Right cardiac atrium (tissue), 5 donors: ENCODE data around the gene MAST3. TPM values are rescaled to one million over a fixed set of nuclear protein-coding genes. Genes with fewer than 3 reads are reported as not detected.
"Not testable (repeated sequence)": the region's sequence is repeated elsewhere in the genome, so short reads cannot be mapped to it uniquely, and the experiment has no call there.

ENCODE experiments used
- ATAC-seq, 2 donors: fragments of 200-7000 bp; cut with Tn5 transposase; one replicate each; pipeline versions ENCODE4 v1.8.0 to v1.9.1; 2020; ENCODE audit warnings: moderate library complexity in 2 of 2, mild to moderate bottlenecking in 1 of 2
- DNase-seq, 3 donors: peaks; one replicate each; pipeline ENCODE4 v3.0.0-alpha.2; 2020
- H3K27ac ChIP-seq: one replicate; pipeline ENCODE4 v1.5.1; 2013; ENCODE audit warnings: mild to moderate bottlenecking, low read length, control low read depth, moderate library complexity
- H3K27me3 ChIP-seq: one replicate; pipeline ENCODE4 v1.6.1; 2013; ENCODE audit not compliant: control insufficient read depth, insufficient read depth
- H3K4me1 ChIP-seq: one replicate; pipeline ENCODE4 v1.6.1; 2013; ENCODE audit warnings: low read length; ENCODE audit not compliant: control insufficient read depth, insufficient read depth
- H3K4me3 ChIP-seq: one replicate; pipeline ENCODE4 v1.5.1; 2013; ENCODE audit warnings: low read length, control low read depth
- H3K9me3 ChIP-seq: one replicate; pipeline ENCODE4 v1.6.1; 2013; ENCODE audit warnings: low read length; ENCODE audit not compliant: control insufficient read depth
- WGBS: extraction: QIAGEN DNeasy Blood & Tissue Kit; methylation state at CpG from one replicate; pipeline ENCODE4 v1.1.7; 2013; 5-methylcytosine and 5-hydroxymethylcytosine counted together
- intact Hi-C, 4 donors: fragments of 100-400 bp; cut with DNase I; formaldehyde crosslinking; loops; one replicate each; pipeline versions ENCODE4 v1.11.0 to v1.14.0; 2022 to 2023
- polyA plus RNA-seq: library from polyadenylated mRNA; stranded (reverse); fragments of 200-250 nt; gene quantifications from one replicate; pipeline ENCODE4 v1.2.3, GENCODE V29; 2013
- total RNA-seq, 4 donors: library from RNA; stranded (reverse); fragmentation: NEBNext Ultra II Directional; extraction: Animal tissue kit (Norgen Biotek cat#: 25700); gene quantifications; one replicate each; pipeline ENCODE4 v1.2.1, GENCODE V29; 2021
- donor health status: healthy with polysubstance abuse.
- donor health status: DM: no; HTN: yes; CAD: no.
- donor health status: DM: no; HTN: no; CAD: no.
- donor health status: DM: no; HTN: yes; CAD: no; lungs with severe emphysema.
- donor health status: DM: yes; HTN: yes; CAD: no.

The MAST3 gene
- total and polyA plus RNA-seq, 5 donors: 2.6 to 6.9 (median 6.5) TPM

DNA sequence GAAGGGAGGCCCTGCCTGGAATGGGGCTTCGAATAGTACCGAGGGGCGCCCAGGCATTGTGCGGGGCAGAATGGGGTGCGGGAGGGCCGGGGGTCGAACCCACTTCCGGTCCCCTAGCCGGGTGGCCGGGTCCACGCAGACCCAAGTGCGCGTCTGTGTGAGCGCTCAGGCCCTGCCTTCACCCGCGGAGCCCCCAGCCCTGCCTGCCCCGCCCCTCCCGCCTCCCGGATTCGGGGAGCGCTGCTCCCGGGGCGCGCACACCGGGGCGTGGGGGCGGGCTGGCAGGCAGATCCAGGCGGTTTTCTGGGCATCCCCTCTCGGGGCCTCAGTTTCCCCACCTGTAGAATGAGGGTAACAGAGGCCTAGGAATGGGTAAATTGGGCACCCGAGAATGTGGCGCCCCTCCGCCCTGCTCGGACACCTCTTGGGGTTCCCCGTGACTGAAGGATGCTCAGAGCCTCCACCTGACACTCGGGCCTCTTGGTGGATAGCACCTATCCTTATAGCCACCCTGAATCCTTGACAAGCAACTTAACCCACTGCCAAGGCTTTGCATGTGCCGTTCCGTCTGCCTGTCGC lies 56.1 kb downstream of the MAST3 start:
- intact Hi-C loops: loop anchor here in 2 of 4 donors (5.0 kb wide), 1 partner anchor 36 kb away; no protein-coding TSS in a partner anchor
- 3% methylated on average over 38 of the region's 38 CpGs for WGBS
- Histone ChIP-seq H3K27ac (peak overlapping the region; percentile 79), H3K4me3 (peak overlapping the region; percentile 84), H3K9me3 (no peaks in the 10 kb centered on the region), H3K4me1 (peaks cover 11% of the 10 kb centered on the region), H3K27me3 (no peaks in the 10 kb centered on the region)
- ATAC-seq (peak in 1 of 2 donors; percentile 2), DNase-seq (peak; percentile 49 to 80 (median 72))

DNA sequence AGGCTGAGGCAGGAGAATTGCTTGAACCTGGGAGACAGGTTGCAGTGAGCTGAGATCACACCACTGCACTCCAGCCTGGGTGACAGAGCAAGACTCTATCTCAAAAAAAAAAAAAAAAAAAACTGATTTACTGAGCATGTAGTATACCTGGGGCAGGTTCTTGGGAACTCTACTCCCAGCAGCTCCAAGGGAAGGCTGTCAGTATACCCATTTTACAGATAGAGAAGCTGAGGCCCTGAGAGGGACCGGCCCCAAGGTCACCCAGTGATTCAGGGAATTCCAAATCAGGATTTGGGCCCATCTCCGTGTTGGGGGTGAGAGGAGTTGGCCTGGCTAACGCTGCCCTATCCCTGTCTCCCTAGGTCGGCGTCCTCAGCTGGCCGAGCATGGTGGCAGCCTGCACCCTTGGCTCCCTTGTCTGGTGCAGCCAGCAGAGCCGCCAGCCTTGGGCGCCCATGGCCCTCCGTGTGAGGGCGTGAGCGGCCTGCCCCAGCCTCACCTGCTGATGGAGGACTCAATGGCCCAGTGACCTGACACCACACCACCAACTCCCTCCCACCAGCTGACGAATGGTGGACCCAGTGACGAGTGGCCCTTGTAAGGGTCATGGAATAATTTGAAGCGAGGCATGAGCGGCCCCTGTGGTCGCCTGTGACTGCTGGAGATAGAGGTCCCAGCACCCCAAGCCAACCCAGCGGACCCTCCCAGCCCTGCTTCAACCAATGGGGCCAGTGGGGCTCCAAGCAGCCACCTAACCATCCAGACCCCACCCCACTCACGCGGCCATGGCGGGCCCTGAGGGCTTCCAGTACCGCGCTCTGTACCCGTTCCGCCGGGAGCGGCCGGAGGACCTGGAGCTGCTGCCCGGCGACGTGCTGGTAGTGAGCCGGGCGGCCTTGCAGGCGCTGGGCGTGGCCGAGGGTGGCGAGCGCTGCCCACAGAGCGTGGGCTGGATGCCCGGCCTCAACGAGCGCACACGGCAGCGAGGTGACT lies 57.8 kb downstream of the MAST3 start:
- ATAC-seq: no peak
- DNase-seq: peak in 1 of 3 donors; percentile 58
- intact Hi-C loops: no loop called here
- WGBS: 95% methylated on average over 43 of the region's 43 CpGs
- Histone ChIP-seq H3K4me3 (no peak overlapping the region), H3K27me3 (no peaks in the 10 kb centered on the region), H3K27ac (no peak overlapping the region), H3K9me3 (no peaks in the 10 kb centered on the region), H3K4me1 (peaks cover 12% of the 10 kb centered on the region)

DNA sequence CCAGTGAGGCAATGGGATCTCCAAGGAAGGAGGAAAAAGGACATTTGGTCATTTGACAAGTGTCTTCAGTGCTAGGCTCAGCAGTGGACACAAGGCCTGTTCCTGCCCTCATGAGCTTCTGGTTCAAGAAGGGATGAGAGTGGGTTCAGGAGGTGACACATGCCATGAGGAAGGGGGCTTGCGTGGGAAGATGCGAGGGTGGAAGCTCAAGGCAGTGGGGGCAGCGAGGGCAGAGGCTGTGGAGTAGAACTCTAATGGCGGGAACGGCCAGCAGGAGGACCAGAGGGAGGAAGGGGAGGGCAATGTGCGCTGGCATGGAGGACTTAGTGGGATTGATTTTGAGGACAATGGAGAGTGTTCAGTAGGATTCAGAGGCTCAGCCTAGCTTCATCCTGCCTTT lies 58.7 kb downstream of the MAST3 start:
- no peak for DNase-seq
- no peak for ATAC-seq
- Histone ChIP-seq H3K4me1 (peaks cover 13% of the 10 kb centered on the region), H3K27me3 (no peaks in the 10 kb centered on the region), H3K4me3 (no peak overlapping the region), H3K27ac (no peak overlapping the region), H3K9me3 (no peaks in the 10 kb centered on the region)
- WGBS: 95% methylated on average over 5 of the region's 6 CpGs
- intact Hi-C loops: no loop called here

DNA sequence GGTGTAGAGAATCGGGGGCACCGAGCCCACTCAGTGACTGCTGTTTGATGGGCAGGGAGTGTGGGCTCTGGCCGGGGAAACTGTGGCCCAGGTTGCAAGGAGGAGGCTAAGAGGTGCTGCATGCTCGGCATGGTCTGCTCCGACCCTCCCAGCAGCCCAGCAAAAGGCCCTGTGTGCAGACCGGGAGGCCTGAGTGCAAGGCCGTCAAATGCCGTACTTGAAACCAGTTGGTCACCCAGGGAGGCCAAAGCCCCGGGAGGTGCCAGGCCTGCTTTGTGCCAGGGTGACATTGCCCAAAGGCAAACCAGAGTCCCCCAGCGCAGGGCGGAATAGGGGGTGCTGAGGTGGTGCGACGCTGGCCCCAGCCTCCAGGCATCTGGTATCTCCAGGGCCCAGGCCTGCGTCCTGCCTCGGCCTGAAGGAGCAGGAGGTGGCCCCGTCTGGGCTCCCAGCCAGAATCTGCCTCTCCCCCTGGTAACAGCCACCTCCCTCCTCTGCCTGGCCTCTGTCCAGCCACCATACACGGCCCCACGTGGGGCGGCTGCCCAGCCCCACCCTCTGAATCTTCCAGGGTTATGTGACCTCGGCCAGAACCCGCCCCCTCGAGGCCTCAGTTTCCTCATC lies 59.4 kb downstream of the MAST3 start:
- DNase-seq (peak; percentile 94 to 96 (median 96)), ATAC-seq (peak; percentile 38 to 45)
- no peaks in the 10 kb centered on the region for H3K9me3 ChIP-seq
- H3K27me3 ChIP-seq: no peaks in the 10 kb centered on the region
- intact Hi-C loops: no loop called here
- no peak overlapping the region for H3K4me3 ChIP-seq
- peaks cover 13% of the 10 kb centered on the region for H3K4me1 ChIP-seq
- 31% methylated on average over 22 of the region's 22 CpGs for WGBS
- peak overlapping the region; percentile 63 for H3K27ac ChIP-seq

DNA sequence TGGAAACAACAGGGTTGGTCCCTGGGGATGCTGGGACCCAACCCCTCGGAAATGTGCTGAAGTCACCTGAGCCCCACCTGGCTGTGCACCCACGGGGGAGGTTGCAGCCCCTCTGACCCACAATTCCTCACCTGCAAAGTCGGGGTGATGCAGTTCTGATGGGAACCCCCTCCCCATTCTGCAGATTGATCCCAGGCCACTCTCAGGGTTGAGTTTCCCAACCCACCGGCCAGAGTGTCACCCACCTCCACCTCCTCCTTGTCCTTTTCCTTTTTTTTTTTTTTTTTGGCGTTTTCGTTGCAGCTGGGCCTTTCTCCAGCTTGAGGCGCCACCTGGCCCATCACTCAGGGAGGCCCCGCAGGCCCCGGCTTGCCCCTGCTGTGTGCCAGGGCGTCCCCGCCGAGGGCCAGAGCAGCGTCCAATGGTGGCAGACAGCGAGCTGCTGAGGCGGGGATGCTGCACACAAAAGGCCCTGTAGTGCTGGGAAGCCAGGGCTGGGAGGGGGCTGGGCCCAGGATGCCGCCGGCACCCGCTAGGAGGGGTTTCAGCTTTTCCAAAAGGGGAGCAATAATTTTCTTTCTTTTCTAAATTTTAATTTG lies 60.0 kb downstream of the MAST3 start:
- 44% methylated on average over 18 of the region's 18 CpGs for whole genome bisulfite sequencing
- DNase-seq (peak in 1 of 3 donors; percentile 63), ATAC-seq (no peak)
- H3K9me3 ChIP-seq: no peaks in the 10 kb centered on the region
- intact Hi-C loops: no loop called here
- no peak overlapping the region for H3K4me3 ChIP-seq
- H3K27me3 ChIP-seq: no peaks in the 10 kb centered on the region
- peaks cover 13% of the 10 kb centered on the region for H3K4me1 ChIP-seq
- peak overlapping the region; percentile 63 for H3K27ac ChIP-seq

DNA sequence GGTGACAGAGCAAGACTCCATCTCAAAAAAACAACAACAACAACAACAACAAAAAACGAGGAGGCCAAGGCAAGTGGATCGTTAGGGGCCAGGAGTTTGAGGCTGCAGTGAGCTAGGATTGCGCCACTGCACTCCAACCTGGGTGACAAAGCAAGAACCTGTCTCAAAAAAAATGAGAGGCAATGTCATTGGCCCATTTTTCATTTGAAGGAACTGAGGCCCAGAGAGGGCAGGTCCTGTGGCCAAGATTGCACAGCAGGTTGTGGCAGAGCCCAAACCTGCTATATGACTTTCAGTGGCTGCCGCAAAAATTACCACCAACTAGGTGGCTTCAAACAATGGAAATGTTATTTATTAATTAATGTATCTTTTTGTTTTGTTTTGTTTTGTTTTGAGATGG lies 60.9 kb downstream of the MAST3 start:
- intact Hi-C loops: no loop called here
- no peak overlapping the region for H3K27ac ChIP-seq

DNA sequence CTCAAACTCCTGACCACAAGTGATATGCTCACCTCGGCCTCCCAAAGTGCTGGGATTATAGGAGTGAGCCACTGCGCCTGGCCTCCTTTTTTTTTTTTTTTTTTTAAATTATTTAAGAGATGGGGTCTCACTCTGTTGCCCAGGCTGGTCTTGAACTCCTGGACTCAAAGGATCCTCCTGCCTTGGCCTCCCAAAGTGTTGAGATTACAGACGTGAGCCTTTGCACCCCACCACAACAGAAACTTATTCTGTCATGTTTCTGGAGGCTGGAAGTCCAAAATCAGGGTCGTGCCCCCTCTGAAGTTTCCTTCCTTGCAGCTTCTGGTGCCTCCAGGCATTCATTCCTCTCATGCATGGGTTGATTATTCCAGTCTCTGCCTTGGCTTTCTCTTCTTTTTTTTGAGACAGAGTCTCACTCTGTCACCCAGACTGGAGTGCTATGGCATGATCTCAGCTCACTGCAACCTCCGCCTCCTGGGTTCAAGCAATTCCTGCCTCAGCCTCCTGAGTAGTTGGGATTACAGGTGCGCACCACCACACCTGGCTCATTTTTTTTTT lies 61.6 kb downstream of the MAST3 start:
- ATAC-seq, H3K4me3 ChIP-seq, intact Hi-C loops, H3K27ac ChIP-seq, H3K9me3 ChIP-seq, H3K27me3 ChIP-seq, DNase-seq: not testable (repeated sequence)
- 84% methylated on average over 6 of the region's 6 CpGs for WGBS
- peaks cover 11% of the 10 kb centered on the region for H3K4me1 ChIP-seq

More for the DNA sequence above, 60.9 kb downstream of the MAST3 start:
- H3K9me3 ChIP-seq: no peaks in the 10 kb centered on the region
- ATAC-seq (no peak), DNase-seq (peak in 1 of 3 donors; percentile 20)
- peaks cover 13% of the 10 kb centered on the region for H3K4me1 ChIP-seq
- no peaks in the 10 kb centered on the region for H3K27me3 ChIP-seq
- H3K4me3 ChIP-seq: no peak overlapping the region
- WGBS: 87% methylated on average over 4 of the region's 4 CpGs

DNA sequence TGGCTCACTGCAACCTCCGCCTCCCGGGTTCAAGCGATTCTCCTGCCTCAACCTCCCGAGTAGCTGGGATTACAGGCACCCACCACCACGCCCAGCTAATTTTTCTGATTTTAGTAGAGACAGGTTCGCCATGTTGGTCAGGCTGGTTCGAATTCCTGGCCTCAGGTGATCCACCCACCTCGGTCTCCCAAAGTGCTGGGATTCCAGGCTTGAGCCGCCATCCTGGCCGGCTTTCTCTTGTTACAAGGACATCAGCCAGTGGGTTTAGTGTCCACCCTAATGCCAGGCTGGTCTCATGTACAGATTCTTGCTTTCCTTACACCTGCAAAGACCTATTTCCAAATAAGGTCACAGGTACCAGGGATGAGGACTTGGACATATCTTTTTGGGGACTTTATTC lies 62.2 kb downstream of the MAST3 start:
- 96% methylated on average over 10 of the region's 10 CpGs for WGBS
- Histone ChIP-seq H3K27me3 (no peaks in the 10 kb centered on the region), H3K9me3 (no peaks in the 10 kb centered on the region), H3K4me1 (peaks cover 7% of the 10 kb centered on the region), H3K4me3 (no peak overlapping the region), H3K27ac (no peak overlapping the region)
- DNase-seq: no peak
- intact Hi-C loops: loop anchor here in 2 of 4 donors (5.0 to 10.0 kb wide), 2 partner anchors 45 to 48 kb away; no protein-coding TSS in a partner anchor
- ATAC-seq: no peak

DNA sequence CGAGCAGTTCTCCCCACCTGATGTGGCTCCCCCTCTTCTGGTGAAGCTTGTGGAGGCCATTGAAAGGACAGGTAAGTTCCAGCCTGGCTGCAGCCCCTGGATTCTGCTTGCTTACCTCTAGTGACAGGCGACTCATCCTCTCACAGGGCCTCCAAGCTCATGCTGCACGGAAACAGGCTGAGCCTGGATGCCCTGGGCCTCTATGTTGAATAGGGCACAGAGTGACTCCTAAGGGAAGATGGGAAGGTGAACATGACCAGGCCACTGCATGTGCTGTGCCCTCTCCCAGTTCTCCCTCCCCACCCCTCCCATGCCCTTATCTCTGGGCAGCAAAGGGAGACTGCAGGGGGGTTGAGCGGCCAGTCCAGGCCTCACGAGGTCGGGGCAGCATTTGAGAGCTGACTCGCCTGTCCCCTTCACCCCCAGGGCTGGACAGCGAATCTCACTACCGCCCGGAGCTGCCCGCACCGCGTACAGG lies 63.0 kb downstream of the MAST3 start:
- Histone ChIP-seq H3K27me3 (no peaks in the 10 kb centered on the region), H3K27ac (peak overlapping the region; percentile 55), H3K9me3 (no peaks in the 10 kb centered on the region), H3K4me3 (peak overlapping the region; percentile 44), H3K4me1 (peaks cover 7% of the 10 kb centered on the region)
- WGBS: 57% methylated on average over 13 of the region's 13 CpGs
- peak; percentile 6 to 8 for ATAC-seq
- intact Hi-C loops: loop anchor here in 2 of 4 donors (5.0 to 10.0 kb wide), 2 partner anchors 46 to 48 kb away; no protein-coding TSS in a partner anchor
- DNase-seq: no peak

DNA sequence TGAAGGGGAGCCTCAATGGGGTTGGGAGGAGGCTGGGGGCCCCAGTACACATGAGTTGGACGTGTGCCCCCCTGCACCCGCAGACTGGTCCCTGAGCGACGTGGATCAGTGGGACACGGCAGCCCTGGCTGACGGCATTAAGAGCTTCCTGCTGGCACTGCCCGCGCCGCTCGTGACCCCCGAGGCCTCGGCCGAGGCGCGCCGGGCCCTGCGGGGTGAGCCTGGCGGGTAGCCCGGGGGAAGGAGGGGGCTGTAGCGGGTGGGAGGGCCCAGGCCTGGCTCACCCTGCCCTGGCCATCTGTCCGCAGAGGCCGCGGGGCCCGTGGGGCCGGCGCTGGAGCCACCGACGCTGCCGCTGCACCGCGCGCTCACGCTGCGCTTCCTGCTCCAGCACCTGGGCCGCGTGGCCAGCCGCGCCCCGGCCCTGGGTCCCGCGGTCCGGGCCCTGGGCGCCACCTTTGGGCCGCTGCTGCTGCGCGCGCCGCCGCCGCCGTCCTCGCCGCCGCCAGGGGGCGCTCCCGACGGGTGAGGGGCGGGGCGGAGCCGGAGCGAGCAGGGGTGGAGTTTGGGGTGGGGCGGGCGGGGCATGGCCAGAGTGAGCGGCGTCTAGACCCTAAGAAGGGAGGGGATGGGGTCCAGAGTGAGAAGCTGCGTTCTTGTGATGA lies 63.5 kb downstream of the MAST3 start:
- Histone ChIP-seq H3K9me3 (no peaks in the 10 kb centered on the region), H3K27ac (peak overlapping the region; percentile 55), H3K4me1 (peaks cover 7% of the 10 kb centered on the region), H3K27me3 (no peaks in the 10 kb centered on the region), H3K4me3 (peak overlapping the region; percentile 44)
- peak; percentile 74 to 92 (median 89) for DNase-seq
- WGBS: 1% methylated on average over 66 of the region's 66 CpGs
- intact Hi-C loops: loop anchor here in 2 of 4 donors (5.0 to 10.0 kb wide), 2 partner anchors 46 to 49 kb away; no protein-coding TSS in a partner anchor
- peak; percentile 71 to 78 for ATAC-seq
